Measurements from ENCODE around the gene RNFT2.

RNFT2 gene

GRCh38 chr12:116867523-116867922 lies 129.4 kb downstream of the RNFT2 start:
- Histone ChIP-seq H3K4me1 (ENCODE audit: control insufficient read depth in 1 of 2, insufficient read depth in 2 of 2, low read length in 2 of 2) (no peaks in the 10 kb centered on the region), H3K36me3 (ENCODE audit: control insufficient read depth in 1 of 2, insufficient read depth in 2 of 2, low read length in 2 of 2) (no peaks in the 10 kb centered on the region), H3K4me3 (ENCODE audit: low read depth in 1 of 2, low read length in 2 of 2) (no peak overlapping the region), H3K9me3 (ENCODE audit: control insufficient read depth in 1 of 2, low read length in 2 of 2) (no peaks in the 10 kb centered on the region), H3K27ac (ENCODE audit: low read length) (no peak overlapping the region), H3K27me3 (ENCODE audit: low read depth, low read length) (no peaks in the 10 kb centered on the region)

- H3K36me3 ChIP-seq (ENCODE audit: control insufficient read depth in 1 of 2, insufficient read depth in 2 of 2, low read length in 2 of 2): no peaks in the 10 kb centered on the region
- peaks cover 5 to 14% of the 10 kb centered on the region in 2 donors for H3K9me3 ChIP-seq (ENCODE audit: control insufficient read depth in 1 of 2, low read length in 2 of 2)
- no peak overlapping the region for H3K4me3 ChIP-seq (ENCODE audit: low read depth in 1 of 2, low read length in 2 of 2)
- H3K27me3 ChIP-seq (ENCODE audit: low read depth, low read length): no peaks in the 10 kb centered on the region
- H3K4me1 ChIP-seq (ENCODE audit: control insufficient read depth in 1 of 2, insufficient read depth in 2 of 2, low read length in 2 of 2): no peaks in the 10 kb centered on the region
- no peak overlapping the region for H3K27ac ChIP-seq (ENCODE audit: low read length)
These were observed 132.2 kb downstream of the RNFT2 start for GRCh38 chr12:116870306-116870705.

- no peak overlapping the region for H3K27ac ChIP-seq (ENCODE audit: low read length)
- H3K4me1 ChIP-seq (ENCODE audit: control insufficient read depth in 1 of 2, insufficient read depth in 2 of 2, low read length in 2 of 2): peaks cover 0 to 18% of the 10 kb centered on the region in 2 donors
- peaks cover 21% of the 10 kb centered on the region for H3K27me3 ChIP-seq (ENCODE audit: low read depth, low read length)
- no peak overlapping the region for H3K4me3 ChIP-seq (ENCODE audit: low read depth in 1 of 2, low read length in 2 of 2)
- H3K36me3 ChIP-seq (ENCODE audit: control insufficient read depth in 1 of 2, insufficient read depth in 2 of 2, low read length in 2 of 2): no peaks in the 10 kb centered on the region
- H3K9me3 ChIP-seq (ENCODE audit: control insufficient read depth in 1 of 2, low read length in 2 of 2): peaks cover 5 to 14% of the 10 kb centered on the region in 2 donors
These were observed 136.3 kb downstream of the RNFT2 start for GRCh38 chr12:116874324-116874995.

DNA sequence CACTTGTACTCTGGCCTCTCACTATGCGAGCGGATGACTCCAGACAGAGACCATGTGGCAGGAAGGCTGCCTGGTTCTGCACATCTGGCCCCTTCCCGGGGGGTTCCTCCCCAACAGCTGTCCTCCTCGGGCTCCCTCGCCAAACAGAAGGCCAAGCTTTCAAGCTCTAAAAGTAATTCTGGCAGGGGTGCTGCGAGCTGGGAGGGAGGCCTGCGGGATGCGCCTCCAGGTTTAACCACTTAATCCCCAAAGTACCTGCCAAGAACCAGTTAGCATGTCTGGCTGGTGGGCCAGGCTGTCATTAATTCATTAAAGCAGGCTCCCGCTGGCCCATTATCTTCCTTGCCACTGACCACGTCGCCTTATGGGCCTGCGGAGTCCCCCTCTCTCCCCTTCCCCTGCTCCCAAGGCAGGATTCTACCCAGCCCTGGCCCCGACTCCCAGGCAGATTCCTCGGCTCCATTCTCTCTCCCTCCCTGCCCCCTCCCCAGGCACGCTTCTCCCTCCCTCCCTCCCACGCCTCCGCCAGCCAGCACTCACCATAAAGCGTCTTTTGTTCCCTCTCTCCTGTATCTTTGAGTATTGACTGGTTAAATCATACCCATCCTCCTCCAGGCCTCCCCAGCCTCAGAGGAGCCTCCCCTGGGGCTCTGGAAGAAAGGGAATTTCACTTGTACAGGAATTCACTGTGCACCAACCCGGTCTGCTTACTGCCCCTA lies 138.2 kb downstream of the RNFT2 start:
- Histone ChIP-seq H3K4me1 (ENCODE audit: control insufficient read depth in 1 of 2, insufficient read depth in 2 of 2, low read length in 2 of 2) (peaks cover 0 to 33% of the 10 kb centered on the region in 2 donors), H3K4me3 (ENCODE audit: low read depth in 1 of 2, low read length in 2 of 2) (no peak overlapping the region), H3K27ac (ENCODE audit: low read length) (no peak overlapping the region), H3K27me3 (ENCODE audit: low read depth, low read length) (peaks cover 33% of the 10 kb centered on the region), H3K9me3 (ENCODE audit: control insufficient read depth in 1 of 2, low read length in 2 of 2) (peaks cover 5 to 14% of the 10 kb centered on the region in 2 donors), H3K36me3 (ENCODE audit: control insufficient read depth in 1 of 2, insufficient read depth in 2 of 2, low read length in 2 of 2) (no peaks in the 10 kb centered on the region)

- H3K4me3 ChIP-seq (ENCODE audit: low read depth in 1 of 2, low read length in 2 of 2): peak overlapping the region; percentile 33 to 40
- peaks cover 4 to 47% of the 10 kb centered on the region in 2 donors for H3K4me1 ChIP-seq (ENCODE audit: control insufficient read depth in 1 of 2, insufficient read depth in 2 of 2, low read length in 2 of 2)
- H3K36me3 ChIP-seq (ENCODE audit: control insufficient read depth in 1 of 2, insufficient read depth in 2 of 2, low read length in 2 of 2): no peaks in the 10 kb centered on the region
- peaks cover 57% of the 10 kb centered on the region for H3K27me3 ChIP-seq (ENCODE audit: low read depth, low read length)
- no peak overlapping the region for H3K27ac ChIP-seq (ENCODE audit: low read length)
- H3K9me3 ChIP-seq (ENCODE audit: control insufficient read depth in 1 of 2, low read length in 2 of 2): peaks cover 5 to 12% of the 10 kb centered on the region in 2 donors
These were observed 140.7 kb downstream of the RNFT2 start for GRCh38 chr12:116878567-116879508.

GRCh38 chr12:116879509-116880212 lies 141.5 kb downstream of the RNFT2 start:
- Histone ChIP-seq H3K36me3 (ENCODE audit: control insufficient read depth in 1 of 2, insufficient read depth in 2 of 2, low read length in 2 of 2) (no peaks in the 10 kb centered on the region), H3K27me3 (ENCODE audit: low read depth, low read length) (peaks cover 60% of the 10 kb centered on the region), H3K9me3 (ENCODE audit: control insufficient read depth in 1 of 2, low read length in 2 of 2) (peaks cover 1 to 4% of the 10 kb centered on the region in 2 donors), H3K4me3 (ENCODE audit: low read depth in 1 of 2, low read length in 2 of 2) (peak overlapping the region in 1 of 2 donors; percentile 40), H3K27ac (ENCODE audit: low read length) (no peak overlapping the region), H3K4me1 (ENCODE audit: control insufficient read depth in 1 of 2, insufficient read depth in 2 of 2, low read length in 2 of 2) (peaks cover 4 to 47% of the 10 kb centered on the region in 2 donors)

DNA sequence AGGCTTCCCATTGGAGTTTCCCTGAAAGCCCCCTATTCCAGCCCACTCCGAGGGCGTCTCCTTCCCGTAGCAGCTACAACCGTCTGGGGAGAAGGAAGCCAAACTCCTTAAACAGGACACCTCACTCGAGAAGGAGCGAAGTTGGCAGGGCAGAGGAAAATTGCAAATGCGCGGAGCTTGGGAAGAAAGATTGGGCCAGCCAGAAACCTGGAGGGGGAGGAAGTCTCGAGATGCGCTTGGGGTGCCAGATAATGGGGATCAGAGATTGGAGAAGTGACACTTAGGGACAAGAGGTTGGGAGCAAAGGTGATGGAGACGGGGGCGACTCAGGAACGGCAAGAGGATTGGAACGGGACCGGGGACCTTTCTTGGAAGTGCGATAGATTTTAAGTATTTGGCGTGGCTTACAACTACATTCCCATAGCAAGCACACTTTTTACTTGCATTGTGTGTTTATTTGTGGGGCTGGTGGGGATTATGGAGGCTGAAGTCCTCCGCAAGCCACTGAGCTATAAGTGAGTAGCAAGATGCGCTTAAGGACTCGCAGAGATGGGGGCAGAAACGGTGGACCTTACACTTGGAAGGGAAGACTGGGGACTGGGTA lies 142.2 kb downstream of the RNFT2 start:
- H3K27me3 ChIP-seq (ENCODE audit: low read depth, low read length): peaks cover 61% of the 10 kb centered on the region
- no peak overlapping the region for H3K27ac ChIP-seq (ENCODE audit: low read length)
- H3K36me3 ChIP-seq (ENCODE audit: control insufficient read depth in 1 of 2, insufficient read depth in 2 of 2, low read length in 2 of 2): no peaks in the 10 kb centered on the region
- peak overlapping the region in 1 of 2 donors; percentile 42 for H3K4me3 ChIP-seq (ENCODE audit: low read depth in 1 of 2, low read length in 2 of 2)
- H3K9me3 ChIP-seq (ENCODE audit: control insufficient read depth in 1 of 2, low read length in 2 of 2): no peaks in the 10 kb centered on the region
- H3K4me1 ChIP-seq (ENCODE audit: control insufficient read depth in 1 of 2, insufficient read depth in 2 of 2, low read length in 2 of 2): peaks cover 4 to 47% of the 10 kb centered on the region in 2 donors

- Histone ChIP-seq H3K4me1 (ENCODE audit: control insufficient read depth in 1 of 2, insufficient read depth in 2 of 2, low read length in 2 of 2) (peaks cover 4 to 47% of the 10 kb centered on the region in 2 donors), H3K27me3 (ENCODE audit: low read depth, low read length) (peaks cover 61% of the 10 kb centered on the region), H3K4me3 (ENCODE audit: low read depth in 1 of 2, low read length in 2 of 2) (peak overlapping the region in 1 of 2 donors; percentile 42)
These were observed 142.8 kb downstream of the RNFT2 start for GRCh38 chr12:116880817-116881324.

GRCh38 chr12:116881325-116881876 lies 143.3 kb downstream of the RNFT2 start, which contains the start of gene HRK:
TSS of gene HRK (minus strand) at chr12:116881441. CDS start at chr12:116881307, 134 bp downstream.
- Histone ChIP-seq H3K36me3 (ENCODE audit: control insufficient read depth in 1 of 2, insufficient read depth in 2 of 2, low read length in 2 of 2) (no peaks in the 10 kb centered on the region), H3K27ac (ENCODE audit: low read length) (no peak within 1 kb of the TSS), H3K9me3 (ENCODE audit: control insufficient read depth in 1 of 2, low read length in 2 of 2) (no peaks in the 10 kb centered on the region), H3K4me1 (ENCODE audit: control insufficient read depth in 1 of 2, insufficient read depth in 2 of 2, low read length in 2 of 2) (peaks cover 4 to 43% of the 10 kb centered on the region in 2 donors), H3K27me3 (ENCODE audit: low read depth, low read length) (peaks cover 56% of the 10 kb centered on the region), H3K4me3 (ENCODE audit: low read depth in 1 of 2, low read length in 2 of 2) (peak within 1 kb of the TSS in 1 of 2 donors; percentile 57)

More at GRCh38 chr12:116880817-116881324, 142.8 kb downstream of the RNFT2 start:
- Histone ChIP-seq H3K9me3 (ENCODE audit: control insufficient read depth in 1 of 2, low read length in 2 of 2) (no peaks in the 10 kb centered on the region), H3K27ac (ENCODE audit: low read length) (no peak overlapping the region), H3K36me3 (ENCODE audit: control insufficient read depth in 1 of 2, insufficient read depth in 2 of 2, low read length in 2 of 2) (no peaks in the 10 kb centered on the region)

All from muscle layer of duodenum (tissue), 2 donors.